GM19035 (cell line): Measurements from ENCODE around the gene KDM4B.
"Not testable (repeated sequence)": the region's sequence is repeated elsewhere in the genome, so short reads cannot be mapped to it uniquely, and the experiment has no call there.

Experiments used
- ATAC-seq: cut with Tn5 transposase; IDR thresholded peaks from one replicate; pipeline ENCODE4 v1.9.1; 2021; ENCODE audit not compliant: unreplicated experiment

The KDM4B gene

GRCh38 chr19:5147074-5147977 lies 178.4 kb downstream of the KDM4B start:
- no peak for ATAC-seq

GRCh38 chr19:5147978-5148793 lies 179.3 kb downstream of the KDM4B start:
- no peak for ATAC-seq

- ATAC-seq: no peak
These were observed 179.9 kb downstream of the KDM4B start for GRCh38 chr19:5148794-5149190.

GRCh38 chr19:5149508-5149907 lies 180.6 kb downstream of the KDM4B start:
- no peak for ATAC-seq

- no peak for ATAC-seq
These were observed 181.3 kb downstream of the KDM4B start for GRCh38 chr19:5149932-5150901.

- ATAC-seq: no peak
These were observed 182.2 kb downstream of the KDM4B start for GRCh38 chr19:5150902-5151741.

GRCh38 chr19:5152013-5152763 lies 183.3 kb downstream of the KDM4B start:
- ATAC-seq: no peak

GRCh38 chr19:5152767-5153532 lies 184.0 kb downstream of the KDM4B start:
- ATAC-seq: no peak

GRCh38 chr19:5153601-5154128 lies 184.8 kb downstream of the KDM4B start:
- no peak for ATAC-seq

GRCh38 chr19:5154129-5154798 lies 185.4 kb downstream of the KDM4B start:
- no peak for ATAC-seq

GRCh38 chr19:5154799-5155426 lies 186.0 kb downstream of the KDM4B start:
- no peak for ATAC-seq

- no peak for ATAC-seq
These were observed 186.8 kb downstream of the KDM4B start for GRCh38 chr19:5155586-5156210.

- no peak for ATAC-seq
These were observed 187.5 kb downstream of the KDM4B start for GRCh38 chr19:5156231-5156986.

GRCh38 chr19:5157186-5157585 lies 188.3 kb downstream of the KDM4B start:
- ATAC-seq: no peak

GRCh38 chr19:5158549-5159134 lies 189.7 kb downstream of the KDM4B start:
- ATAC-seq: not testable (repeated sequence)
